Measurements from ENCODE around the gene WFDC1. TPM values are rescaled to one million over a fixed set of nuclear protein-coding genes. Genes with fewer than 3 reads are reported as not detected.

WFDC1 gene
- polyA plus RNA-seq, 2 donors: 4.0 to 4.5 TPM

- Histone ChIP-seq H3K36me3 (ENCODE audit: control insufficient read depth in 2 of 2, insufficient read depth in 2 of 2, low read length in 1 of 2) (no peaks in the 10 kb centered on the region), H3K27me3 (ENCODE audit: control insufficient read depth in 1 of 2, insufficient read depth in 2 of 2, low read length in 2 of 2) (no peaks in the 10 kb centered on the region), H3K27ac (ENCODE audit: low read depth in 2 of 2, low read length in 1 of 2) (no peak overlapping the region), H3K4me1 (ENCODE audit: control insufficient read depth in 2 of 2, insufficient read depth in 2 of 2, low read length in 1 of 2) (no peaks in the 10 kb centered on the region), H3K9me3 (ENCODE audit: control insufficient read depth in 2 of 2, insufficient read depth in 1 of 2, low read depth in 1 of 2, low read length in 1 of 2) (peaks cover 0 to 2% of the 10 kb centered on the region in 2 donors), H3K4me3 (ENCODE audit: low read depth in 1 of 2, low read length in 2 of 2) (no peak overlapping the region)
- 92 to 93% methylated on average over 7 of the region's 7 CpGs for WGBS, 2 donors
These were observed 83.4 kb downstream of the WFDC1 start for GRCh38 chr16:84378099-84378498.

- peaks cover 0 to 2% of the 10 kb centered on the region in 2 donors for H3K9me3 ChIP-seq (ENCODE audit: control insufficient read depth in 2 of 2, insufficient read depth in 1 of 2, low read depth in 1 of 2, low read length in 1 of 2)
- H3K4me1 ChIP-seq (ENCODE audit: control insufficient read depth in 2 of 2, insufficient read depth in 2 of 2, low read length in 1 of 2): no peaks in the 10 kb centered on the region
- H3K36me3 ChIP-seq (ENCODE audit: control insufficient read depth in 2 of 2, insufficient read depth in 2 of 2, low read length in 1 of 2): no peaks in the 10 kb centered on the region
- WGBS, 2 donors: 68 to 75% methylated on average over 13 of the region's 13 CpGs
- no peaks in the 10 kb centered on the region for H3K27me3 ChIP-seq (ENCODE audit: control insufficient read depth in 1 of 2, insufficient read depth in 2 of 2, low read length in 2 of 2)
- H3K4me3 ChIP-seq (ENCODE audit: low read depth in 1 of 2, low read length in 2 of 2): no peak overlapping the region
- H3K27ac ChIP-seq (ENCODE audit: low read depth in 2 of 2, low read length in 1 of 2): no peak overlapping the region
These were observed 83.9 kb downstream of the WFDC1 start for GRCh38 chr16:84378567-84378966.

- WGBS, 2 donors: 75 to 82% methylated on average over 11 of the region's 11 CpGs
- Histone ChIP-seq H3K27ac (ENCODE audit: low read depth in 2 of 2, low read length in 1 of 2) (no peak overlapping the region), H3K27me3 (ENCODE audit: control insufficient read depth in 1 of 2, insufficient read depth in 2 of 2, low read length in 2 of 2) (no peaks in the 10 kb centered on the region), H3K36me3 (ENCODE audit: control insufficient read depth in 2 of 2, insufficient read depth in 2 of 2, low read length in 1 of 2) (no peaks in the 10 kb centered on the region), H3K9me3 (ENCODE audit: control insufficient read depth in 2 of 2, insufficient read depth in 1 of 2, low read depth in 1 of 2, low read length in 1 of 2) (peaks cover 0 to 2% of the 10 kb centered on the region in 2 donors), H3K4me1 (ENCODE audit: control insufficient read depth in 2 of 2, insufficient read depth in 2 of 2, low read length in 1 of 2) (no peaks in the 10 kb centered on the region), H3K4me3 (ENCODE audit: low read depth in 1 of 2, low read length in 2 of 2) (no peak overlapping the region)
These were observed 84.5 kb downstream of the WFDC1 start for GRCh38 chr16:84379008-84379708.

Other genes starting within 250 kb of the WFDC1 start
- gene MBTPS1, start 177.9 kb upstream of the WFDC1 start, polyA plus RNA-seq: 10 to 100 TPM; 23.1 to 25.6 TPM
- gene HSDL1, start 149.7 kb upstream of the WFDC1 start, polyA plus RNA-seq: 1 to 10 TPM; 6.3 to 9.7 TPM
- gene DNAAF1, start 149.6 kb upstream of the WFDC1 start, polyA plus RNA-seq: under 1 TPM; 0.20 to 0.39 TPM
- 10 to 100 TPM; 29.1 to 64.4 TPM for gene TAF1C, start 107.8 kb upstream of the WFDC1 start, polyA plus RNA-seq
- gene ADAD2, start 103.7 kb upstream of the WFDC1 start, polyA plus RNA-seq: 10 to 100 TPM in 1 of 2 donors, 1 to 10 TPM in 1; 3.6 to 11.5 TPM
- gene KCNG4, start 54.9 kb upstream of the WFDC1 start, polyA plus RNA-seq: not detected
- gene ATP2C2, start 73.7 kb downstream of the WFDC1 start, polyA plus RNA-seq: 1 to 10 TPM; 1.1 to 2.2 TPM
- 10 to 100 TPM in 1 of 2 donors, 1 to 10 TPM in 1; 9.5 to 13.8 TPM for gene MEAK7, start 209.8 kb downstream of the WFDC1 start, polyA plus RNA-seq